Activated effector memory CD4-positive, alpha-beta T cell treated with anti-CD3 and anti-CD28 coated beads, Interleukin-2, amount 50 U/mL, for 16 hours (primary cell): ENCODE results near the gene ARID5B.

Experiments used
- DNase-seq: peaks from one replicate; pipeline ENCODE4 v3.0.0-alpha.2; 2020

ARID5B gene

DNA sequence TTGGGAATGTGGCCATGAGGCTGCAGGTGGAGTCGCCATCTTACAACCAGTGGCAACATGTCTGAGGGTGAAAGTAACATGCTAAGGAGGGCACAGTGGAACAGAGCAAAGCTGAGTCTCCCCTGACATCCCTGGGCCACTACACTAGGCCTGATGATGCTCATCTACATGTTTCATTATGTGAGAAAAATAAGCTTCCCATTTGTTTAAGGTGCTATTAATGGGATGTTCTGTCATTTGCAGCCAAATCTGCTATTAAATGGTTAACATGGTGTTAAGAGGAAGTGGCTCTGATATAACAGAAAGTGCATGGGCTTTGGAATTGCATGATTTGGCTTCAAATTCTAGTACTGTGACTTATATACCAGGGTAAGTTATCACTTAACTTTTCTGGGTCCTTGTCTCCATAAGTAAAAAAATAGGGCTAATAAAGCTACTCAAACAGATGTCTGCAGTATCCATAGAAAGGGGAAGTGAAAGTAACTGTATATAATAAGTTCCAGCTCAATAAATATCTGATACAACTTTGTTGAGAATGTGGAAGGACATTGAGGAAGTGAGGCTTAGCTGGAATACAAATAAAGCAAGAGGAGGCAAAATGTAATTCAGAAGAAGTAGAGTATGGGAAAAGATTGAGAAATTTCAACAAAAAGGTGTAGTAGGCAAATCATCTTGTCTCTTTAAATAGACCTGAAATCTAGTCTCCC is 208.2 kb downstream of the ARID5B start:
- no peak for DNase-seq

DNA sequence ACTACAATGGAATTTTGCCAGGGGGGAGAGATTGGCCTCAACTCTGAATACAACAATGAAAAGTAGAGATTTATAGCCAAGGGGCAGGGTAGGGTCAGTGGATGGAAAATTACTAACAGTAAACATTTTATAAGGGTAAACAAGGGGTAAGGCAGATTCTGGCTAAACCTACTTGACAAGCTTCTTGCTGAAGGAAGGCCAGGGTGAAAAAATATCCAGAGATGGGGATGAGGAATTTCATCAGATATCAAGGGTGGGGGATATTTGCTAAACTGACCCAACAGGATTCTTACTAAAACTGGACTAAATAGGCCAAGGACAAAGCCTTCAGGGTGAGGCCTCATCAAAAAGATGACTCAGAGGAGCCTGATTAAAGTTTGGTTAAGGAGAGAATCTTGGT is 210.8 kb downstream of the ARID5B start:
- no peak for DNase-seq

DNA sequence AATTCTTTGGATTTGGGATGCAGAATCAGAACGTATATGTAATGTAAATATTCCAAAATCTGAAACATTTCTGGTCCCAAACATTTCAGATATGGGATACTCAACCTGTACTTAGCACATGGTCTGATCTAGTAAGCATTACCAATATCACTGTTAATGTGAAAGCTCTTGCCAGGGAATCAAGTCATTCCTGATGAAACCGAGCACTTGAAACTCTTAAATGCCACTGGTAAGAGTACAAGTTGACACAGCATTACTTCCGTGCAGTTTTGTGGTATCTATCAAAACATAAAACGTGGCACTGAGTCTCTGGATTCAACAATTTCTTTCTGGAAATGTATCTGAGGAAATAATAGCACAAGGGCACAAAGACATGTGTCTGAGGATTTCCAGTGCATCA is 211.5 kb downstream of the ARID5B start:
- no peak for DNase-seq

DNA sequence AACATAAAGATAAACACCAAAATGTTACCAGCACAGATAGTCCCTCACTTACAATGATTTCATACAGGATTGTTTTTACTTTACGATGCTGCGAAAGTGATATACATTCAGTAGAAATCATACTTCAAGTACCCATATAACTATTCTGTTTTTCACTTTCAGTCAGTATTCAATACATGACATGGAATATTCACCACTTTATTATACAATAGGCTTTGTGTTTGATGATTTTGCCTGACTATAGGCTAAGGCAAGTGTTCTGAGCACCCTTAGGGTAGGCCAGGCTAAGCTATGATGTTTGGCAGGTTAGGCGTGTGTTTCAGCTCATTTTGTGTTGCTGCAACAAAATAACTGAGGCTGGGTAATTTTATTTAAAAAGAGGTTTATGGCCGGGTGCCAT is 212.2 kb downstream of the ARID5B start:
- DNase-seq, result no peak

DNA sequence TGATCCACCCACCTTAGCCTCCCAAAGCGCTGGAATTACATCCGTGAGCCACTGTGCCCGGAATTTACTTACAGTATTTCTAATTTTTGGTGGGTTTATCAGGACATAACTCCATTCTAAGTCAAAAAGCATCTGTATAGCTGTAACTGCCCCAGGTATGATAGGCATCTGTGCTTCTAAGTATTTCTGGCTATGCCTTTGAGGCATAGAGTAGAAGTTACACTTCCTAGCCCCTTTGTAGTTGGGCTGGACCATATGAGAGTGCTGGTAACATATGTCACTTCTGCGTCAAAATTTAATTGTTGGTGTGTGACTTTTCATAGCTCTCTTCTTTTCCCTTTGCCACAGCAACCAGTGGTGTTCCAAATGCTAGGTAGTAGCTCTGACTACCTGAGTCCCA is 213.8 kb downstream of the ARID5B start:
- no peak for DNase-seq

DNA sequence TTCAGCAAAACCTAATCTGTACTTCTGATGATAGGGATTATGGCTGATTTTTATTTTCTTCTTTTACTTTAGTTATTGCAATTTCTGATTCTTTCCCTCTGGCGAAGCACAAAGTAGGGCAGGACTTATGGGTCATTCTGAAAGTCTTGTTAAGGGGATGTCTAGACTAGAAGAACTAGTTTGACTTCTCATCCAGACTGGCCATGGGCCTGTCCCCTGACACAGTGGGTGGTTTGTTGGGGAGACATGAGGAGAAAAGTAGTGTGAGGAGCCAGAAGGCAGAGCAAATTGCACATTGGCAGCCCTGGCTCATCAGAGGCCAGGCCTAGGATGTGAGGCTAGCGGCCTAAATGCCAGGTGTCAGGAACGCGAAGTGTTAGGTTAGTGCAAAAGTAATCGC is 214.3 kb downstream of the ARID5B start:
- DNase-seq, result no peak

DNA sequence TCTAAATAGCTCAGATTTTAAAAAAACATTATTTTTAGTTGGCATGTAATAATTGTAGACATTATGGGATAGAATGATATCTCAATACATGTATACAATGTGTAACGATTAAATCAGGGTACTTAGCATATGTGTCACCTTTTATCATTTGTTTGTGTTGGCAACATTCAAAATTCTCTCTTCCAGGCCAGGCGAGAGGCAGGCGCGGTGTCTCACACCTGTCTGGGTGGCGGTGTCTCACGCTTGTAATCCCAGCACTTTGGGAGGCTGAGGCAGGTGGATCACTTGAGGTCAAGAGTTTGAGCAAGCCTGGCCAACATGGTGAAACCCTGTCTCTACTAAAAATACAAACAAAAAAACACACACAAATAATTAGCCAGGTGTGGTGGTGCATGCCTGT is 215.4 kb downstream of the ARID5B start:
- no peak for DNase-seq

DNA sequence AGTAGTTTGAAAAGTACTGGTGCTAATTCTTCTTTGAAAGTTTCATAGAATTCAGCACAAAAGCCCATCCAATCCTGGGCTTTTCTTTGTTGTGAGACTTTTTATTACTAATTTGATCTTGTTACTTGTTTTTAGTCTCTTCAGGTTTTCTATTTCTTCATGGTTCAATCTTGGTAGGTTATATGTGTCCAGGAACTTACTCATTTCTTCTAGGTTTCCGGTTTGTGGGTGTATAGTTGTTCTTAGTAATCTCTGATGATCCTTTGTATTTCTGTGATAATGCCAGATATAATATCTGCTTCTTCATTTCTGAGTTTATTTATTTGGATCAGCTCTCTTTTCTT is 219.7 kb downstream of the ARID5B start:
- DNase-seq, result no peak

DNA sequence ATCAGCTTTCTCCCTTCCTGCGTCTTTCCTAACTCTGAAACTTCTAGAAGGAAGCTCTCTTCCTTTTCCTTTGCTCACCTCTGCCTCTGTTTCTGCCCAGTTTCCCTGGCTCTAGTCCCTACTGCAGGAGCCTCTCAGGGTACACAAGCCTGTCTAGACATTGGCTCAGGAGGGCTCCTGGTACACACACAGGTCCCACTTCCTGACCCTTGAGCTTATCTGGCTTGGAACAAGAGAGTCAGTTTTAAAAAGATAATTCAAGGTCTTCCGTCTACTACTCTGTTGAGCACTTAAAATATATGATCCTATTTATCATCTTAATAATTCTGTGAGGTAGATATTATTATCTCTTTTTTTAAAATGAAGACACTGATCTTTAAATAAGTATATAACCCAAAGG is 226.5 kb downstream of the ARID5B start:
- DNase-seq, result no peak

DNA sequence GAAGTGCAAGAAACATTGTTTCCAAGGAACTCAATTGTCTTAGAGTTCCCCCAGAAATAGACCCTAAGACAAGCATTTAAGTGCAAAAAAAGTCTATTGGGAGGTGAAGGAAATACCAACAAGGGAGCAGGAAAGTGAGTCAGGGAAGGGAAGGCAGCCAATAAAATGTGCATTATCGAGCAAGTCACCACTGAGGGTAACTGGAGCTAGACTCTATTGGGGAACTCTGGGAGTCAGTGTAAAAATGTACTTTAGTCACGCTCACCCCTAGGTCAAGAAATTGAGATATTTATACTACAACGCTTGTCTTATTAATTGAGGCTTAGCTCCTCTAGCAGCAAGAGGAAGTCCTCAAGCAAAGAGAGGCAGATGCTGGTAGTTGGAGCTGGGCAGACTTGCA is 229.4 kb downstream of the ARID5B start:
- no peak for DNase-seq

DNA sequence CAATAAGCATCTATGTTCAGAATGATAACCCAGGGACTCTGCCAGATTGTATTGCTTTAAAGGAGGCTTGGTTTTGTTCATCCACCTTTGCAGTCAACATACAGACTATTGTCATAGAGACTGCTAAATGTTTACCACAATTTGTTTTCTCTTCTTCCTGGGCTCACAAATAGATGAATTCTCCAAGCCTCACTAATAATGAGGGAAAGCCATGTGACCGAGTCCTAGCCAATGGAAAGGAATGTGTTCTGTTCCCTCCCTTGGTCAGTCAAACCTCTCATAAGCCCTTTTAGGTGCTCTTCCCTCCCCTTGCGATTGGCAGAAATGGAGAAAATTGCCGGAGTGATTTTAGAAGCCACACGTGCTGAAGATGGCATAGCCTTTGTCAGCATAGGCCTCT is 230.2 kb downstream of the ARID5B start:
- no peak for DNase-seq

DNA sequence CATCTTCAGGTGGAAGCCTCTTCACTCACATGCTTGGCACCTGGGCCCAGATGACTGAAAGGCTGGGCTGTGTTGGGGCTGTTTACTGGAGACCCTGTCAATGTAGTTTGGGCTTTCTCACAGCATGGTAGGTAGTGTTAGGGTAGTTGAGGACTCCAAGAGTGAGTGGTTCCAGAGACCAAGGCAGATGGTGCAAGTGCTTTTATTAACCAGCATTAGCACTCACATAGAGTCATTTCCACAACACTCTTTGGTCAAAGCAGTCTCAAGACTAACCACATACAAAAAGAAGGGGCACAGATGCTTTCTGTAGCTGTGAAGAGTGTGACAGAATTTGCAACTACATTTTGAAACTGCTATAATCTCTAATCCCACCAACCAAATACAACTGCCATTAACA is 232.1 kb downstream of the ARID5B start:
- no peak for DNase-seq

DNA sequence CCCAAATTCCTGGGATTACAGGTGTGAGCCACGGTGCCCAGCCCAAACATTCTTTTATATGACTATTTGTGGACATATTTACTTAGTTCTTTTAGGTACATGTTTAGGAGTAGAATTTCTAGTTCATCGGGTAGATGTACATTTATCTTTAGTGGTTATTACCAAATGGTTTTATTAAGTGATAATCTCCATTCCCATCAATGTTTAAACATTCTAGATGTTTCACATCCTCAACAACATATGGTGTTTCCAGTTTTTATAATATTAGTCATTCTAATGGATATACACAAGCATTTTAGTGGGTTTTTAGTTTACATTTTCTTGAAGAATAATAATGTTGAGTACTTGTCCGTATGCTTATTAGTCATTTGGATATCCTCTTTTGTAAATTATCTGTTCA is 235.4 kb downstream of the ARID5B start:
- DNase-seq, result no peak
